Activated CD4-positive, alpha-beta memory T cell treated with anti-CD3 and anti-CD28 coated beads for 36 hours (primary cell): ENCODE results near the gene MALRD1. TPM values are rescaled to one million over a fixed set of nuclear protein-coding genes. Genes with fewer than 3 reads are reported as not detected.

Source experiments
- CTCF ChIA-PET: fragments of 350-600 bp; sonication (Branson Sonifier 250); formaldehyde crosslinking; loops from one replicate; lab custom pipeline; 2021; ENCODE audit warnings: antibody characterized with exemption, inconsistent platforms; lab: Charles Lee
- POLR2A ChIA-PET: fragments of 350-600 bp; sonication (Branson Sonifier 250); formaldehyde crosslinking; loops from one replicate; lab custom pipeline; 2021; ENCODE audit warnings: antibody characterized with exemption; lab: Charles Lee
- DNase-seq: peaks from one replicate; pipeline ENCODE4 v3.0.0-alpha.2; 2020
- H3K27ac Mint-ChIP-seq: one replicate; pipeline ENCODE4 v1.8.0; 2021; ENCODE audit warnings: mixed read lengths
- H3K27me3 Mint-ChIP-seq: one replicate; pipeline ENCODE4 v1.8.0; 2021; ENCODE audit warnings: mixed read lengths
- H3K36me3 Mint-ChIP-seq: one replicate; pipeline ENCODE4 v1.8.0; 2021; ENCODE audit warnings: mixed read lengths
- H3K4me1 Mint-ChIP-seq: one replicate; pipeline ENCODE4 v1.8.0; 2021; ENCODE audit warnings: low read depth, mixed read lengths
- H3K4me3 Mint-ChIP-seq: one replicate; pipeline ENCODE4 v1.8.0; 2021; ENCODE audit warnings: mild to moderate bottlenecking, mixed read lengths
- H3K9me3 Mint-ChIP-seq: one replicate; pipeline ENCODE4 v1.8.0; 2021; ENCODE audit warnings: mixed read lengths
- intact Hi-C: fragments of 100-400 bp; cut with micrococcal nuclease; formaldehyde crosslinking; loops from one replicate; pipeline ENCODE4 v1.15.1; 2023
- total RNA-seq, 2 experiments: library from RNA; stranded (reverse); gene quantifications; one replicate each; pipeline ENCODE4 v1.2.3, GENCODE V29; 2021

MALRD1 gene
- total RNA-seq, 2 experiments from 2014 or later, result not detected

DNA sequence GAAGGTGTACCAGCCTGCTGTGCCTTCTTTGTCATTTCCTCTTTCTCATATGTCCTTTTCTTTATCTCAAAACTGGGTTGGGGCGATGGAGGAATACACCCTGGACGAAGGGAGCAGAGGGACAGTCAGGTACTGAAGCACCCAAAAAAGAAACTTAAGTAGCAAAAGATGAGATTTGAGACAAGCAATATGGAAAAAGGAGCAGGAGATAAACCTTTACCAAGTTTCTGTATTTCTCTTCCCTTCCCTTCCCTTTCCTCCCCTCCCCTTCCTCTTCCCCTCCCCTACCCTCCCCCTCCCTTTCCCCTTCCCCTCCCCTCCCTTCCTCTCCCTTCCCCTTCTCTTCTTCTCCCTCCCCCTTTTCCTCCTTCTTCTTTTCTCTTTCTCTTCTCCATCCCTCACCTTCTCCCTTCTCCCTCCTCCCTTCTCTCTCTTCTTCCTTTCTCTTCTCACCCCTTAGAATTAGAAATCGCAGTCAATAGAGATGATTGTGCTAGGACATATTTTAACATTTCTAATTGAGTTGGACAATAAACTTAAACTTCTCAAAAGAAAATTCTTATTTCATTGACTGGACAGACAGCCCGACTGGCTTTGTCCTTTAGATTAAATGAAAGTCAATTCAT is 652.9 kb downstream of the MALRD1 start:
- Mint-ChIP-seq H3K36me3 (no peaks in the 10 kb centered on the region), H3K9me3 (peaks cover 22% of the 10 kb centered on the region), H3K27me3 (no peaks in the 10 kb centered on the region), H3K4me1 (no peaks in the 10 kb centered on the region), H3K4me3 (no peak overlapping the region), H3K27ac (no peak overlapping the region)
- intact Hi-C loops, result no loop called here
- CTCF ChIA-PET, result no interaction called here
- POLR2A ChIA-PET, result interaction anchor here (0.7 kb wide), 1 partner anchor 48 kb away, joined by 3 read pairs; no protein-coding TSS in a partner anchor
- DNase-seq, result no peak

DNA sequence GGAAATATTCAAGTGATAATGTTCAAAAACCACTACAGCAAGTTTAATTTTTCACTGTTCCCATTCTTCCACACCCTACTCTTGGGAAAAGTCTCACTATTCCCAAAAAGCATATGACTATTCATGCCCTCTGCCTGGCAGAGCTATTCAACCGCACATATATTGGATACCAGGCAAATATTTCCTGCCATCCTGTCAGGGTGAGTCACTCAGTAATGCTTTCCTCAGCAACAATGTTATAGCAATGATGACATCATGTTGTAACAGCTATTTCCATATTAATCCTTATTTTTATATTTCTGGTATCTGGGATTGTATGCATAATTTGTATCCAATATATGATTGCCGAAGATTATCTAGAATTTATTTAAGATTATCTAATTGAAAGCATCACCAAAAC is 653.6 kb downstream of the MALRD1 start:
- Mint-ChIP-seq H3K27me3 (no peaks in the 10 kb centered on the region), H3K4me1 (no peaks in the 10 kb centered on the region), H3K9me3 (peaks cover 23% of the 10 kb centered on the region), H3K36me3 (no peaks in the 10 kb centered on the region), H3K27ac (no peak overlapping the region), H3K4me3 (no peak overlapping the region)
- ChIA-PET CTCF (no interaction called here), POLR2A (interaction anchor here (0.7 kb wide), 1 partner anchor 47 kb away, joined by 3 read pairs; no protein-coding TSS in a partner anchor)
- no peak for DNase-seq
- intact Hi-C loops, result no loop called here

DNA sequence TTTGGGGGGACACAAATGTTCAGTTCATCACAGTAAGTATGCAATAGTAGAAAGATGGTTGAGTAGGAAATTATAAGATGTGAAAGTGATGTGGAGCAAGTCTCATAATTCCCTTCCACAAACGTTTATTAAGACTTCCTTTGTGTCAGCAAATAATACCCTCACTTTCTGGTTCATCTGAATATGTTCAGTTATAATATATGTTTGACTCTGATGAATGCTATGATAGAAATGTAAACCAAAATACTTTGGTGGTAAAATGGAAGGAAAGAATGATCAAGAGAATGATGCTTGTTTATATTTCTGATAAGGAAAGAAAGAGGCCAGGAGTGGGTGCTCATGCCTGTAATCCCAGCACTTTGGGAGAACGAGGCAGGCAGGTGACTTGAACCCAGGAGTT is 655.9 kb downstream of the MALRD1 start:
- H3K9me3 Mint-ChIP-seq, result peaks cover 20% of the 10 kb centered on the region
- H3K27ac Mint-ChIP-seq, result no peak overlapping the region
- POLR2A ChIA-PET, result no interaction called here
- no peak overlapping the region for H3K4me3 Mint-ChIP-seq
- no peak for DNase-seq
- H3K36me3 Mint-ChIP-seq, result no peaks in the 10 kb centered on the region
- H3K27me3 Mint-ChIP-seq, result no peaks in the 10 kb centered on the region
- no peaks in the 10 kb centered on the region for H3K4me1 Mint-ChIP-seq
- intact Hi-C loops, result no loop called here
- CTCF ChIA-PET, result no interaction called here

DNA sequence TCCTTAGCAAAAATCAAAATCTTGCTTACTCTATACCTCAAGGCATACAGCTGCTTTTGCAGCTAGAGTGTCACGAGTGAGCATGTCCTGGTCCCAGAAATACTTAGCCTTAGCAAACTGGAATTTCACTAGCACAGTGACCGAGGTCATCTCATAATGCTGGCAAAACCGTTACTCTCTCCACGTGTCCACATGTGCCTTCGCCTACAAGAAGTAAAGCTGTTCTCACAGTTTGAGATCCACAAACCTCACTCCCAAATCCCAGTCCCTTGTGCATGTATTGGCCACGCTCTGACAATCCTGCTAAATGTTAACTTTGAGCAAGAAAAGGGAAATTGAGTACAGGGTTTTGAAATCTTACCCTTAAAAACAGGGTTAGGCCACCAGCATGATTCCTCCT is 656.6 kb downstream of the MALRD1 start:
- H3K4me1 Mint-ChIP-seq, result no peaks in the 10 kb centered on the region
- H3K4me3 Mint-ChIP-seq, result no peak overlapping the region
- ChIA-PET CTCF (no interaction called here), POLR2A (no interaction called here)
- H3K27ac Mint-ChIP-seq, result no peak overlapping the region
- H3K9me3 Mint-ChIP-seq, result peaks cover 17% of the 10 kb centered on the region
- intact Hi-C loops, result no loop called here
- no peak for DNase-seq
- H3K27me3 Mint-ChIP-seq, result no peaks in the 10 kb centered on the region
- H3K36me3 Mint-ChIP-seq, result no peaks in the 10 kb centered on the region

DNA sequence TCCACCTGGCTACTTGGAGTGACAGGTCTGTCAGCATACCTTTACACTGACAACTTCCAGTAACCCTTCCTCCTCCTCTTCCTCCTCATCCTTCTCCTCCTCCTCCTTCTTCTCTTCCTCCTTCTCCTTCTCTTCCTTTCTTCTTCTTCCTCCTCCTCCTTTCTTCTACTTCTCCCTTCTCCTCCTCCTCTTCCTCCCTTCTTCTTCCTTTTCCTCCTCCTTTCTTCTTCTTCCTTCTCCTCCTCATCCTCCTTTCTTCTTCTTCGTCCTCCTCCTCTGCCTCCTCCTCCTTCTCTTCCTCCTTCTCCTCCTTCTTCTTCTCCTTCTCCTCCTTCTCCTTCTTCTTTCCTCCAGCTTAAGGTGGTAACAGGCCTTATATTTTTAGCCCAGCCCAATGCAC is 658.3 kb downstream of the MALRD1 start:
- intact Hi-C loops, result no loop called here
- Mint-ChIP-seq H3K27ac (no peak overlapping the region), H3K36me3 (no peaks in the 10 kb centered on the region), H3K4me1 (no peaks in the 10 kb centered on the region), H3K4me3 (no peak overlapping the region), H3K9me3 (peaks cover 28% of the 10 kb centered on the region), H3K27me3 (no peaks in the 10 kb centered on the region)
- DNase-seq, result no peak
- ChIA-PET CTCF (no interaction called here), POLR2A (no interaction called here)

DNA sequence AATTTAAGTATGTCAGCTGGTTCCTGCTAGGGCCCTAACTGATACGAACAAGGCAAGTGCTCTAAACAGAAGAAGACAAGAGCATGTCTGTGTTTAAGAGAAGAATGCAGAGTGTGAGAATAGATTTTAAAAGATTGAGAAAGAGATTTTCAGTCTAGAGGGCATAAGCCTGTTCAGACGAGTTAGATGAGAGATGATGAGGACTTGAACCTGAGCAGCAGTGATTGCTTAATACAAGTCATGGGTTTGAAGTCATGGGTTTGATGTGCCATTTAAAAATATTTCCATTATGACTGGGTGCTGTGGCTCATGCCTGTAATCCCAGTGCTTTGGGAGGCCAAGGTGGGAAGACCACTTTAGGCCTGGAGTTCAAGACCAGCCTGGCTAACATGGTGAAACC is 658.8 kb downstream of the MALRD1 start:
- Mint-ChIP-seq H3K4me1 (no peaks in the 10 kb centered on the region), H3K9me3 (peaks cover 29% of the 10 kb centered on the region), H3K27me3 (no peaks in the 10 kb centered on the region), H3K27ac (no peak overlapping the region), H3K4me3 (no peak overlapping the region), H3K36me3 (no peaks in the 10 kb centered on the region)
- intact Hi-C loops, result no loop called here
- POLR2A ChIA-PET, result interaction anchor here (0.6 kb wide), 1 partner anchor 20 kb away, joined by 5 read pairs; no protein-coding TSS in a partner anchor
- no peak for DNase-seq
- CTCF ChIA-PET, result no interaction called here

DNA sequence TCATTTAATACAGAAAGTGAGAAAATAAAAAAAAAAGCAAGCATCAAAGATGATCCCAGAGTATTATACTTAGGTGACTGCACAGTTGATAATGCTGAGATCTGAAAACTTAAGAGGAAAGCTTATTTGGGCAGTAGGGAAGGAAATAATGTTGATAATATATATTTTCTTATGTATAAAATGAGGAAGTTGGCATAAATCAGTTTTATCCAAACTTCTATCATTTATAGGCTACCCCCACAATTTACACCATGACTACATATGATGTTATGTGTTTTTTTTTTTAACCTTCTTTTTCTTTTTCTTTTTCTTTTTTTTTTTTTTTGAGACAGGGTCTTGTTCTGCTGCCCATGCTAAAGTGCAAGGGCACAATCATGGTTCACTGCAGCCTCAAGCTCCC is 659.4 kb downstream of the MALRD1 start:
- intact Hi-C loops, result no loop called here
- H3K27me3 Mint-ChIP-seq, result no peaks in the 10 kb centered on the region
- no peak overlapping the region for H3K27ac Mint-ChIP-seq
- ChIA-PET CTCF (no interaction called here), POLR2A (interaction anchor here (0.6 kb wide), 1 partner anchor 20 kb away, joined by 5 read pairs; no protein-coding TSS in a partner anchor)
- H3K4me1 Mint-ChIP-seq, result no peaks in the 10 kb centered on the region
- H3K9me3 Mint-ChIP-seq, result peaks cover 33% of the 10 kb centered on the region
- no peak for DNase-seq
- H3K36me3 Mint-ChIP-seq, result no peaks in the 10 kb centered on the region
- no peak overlapping the region for H3K4me3 Mint-ChIP-seq

DNA sequence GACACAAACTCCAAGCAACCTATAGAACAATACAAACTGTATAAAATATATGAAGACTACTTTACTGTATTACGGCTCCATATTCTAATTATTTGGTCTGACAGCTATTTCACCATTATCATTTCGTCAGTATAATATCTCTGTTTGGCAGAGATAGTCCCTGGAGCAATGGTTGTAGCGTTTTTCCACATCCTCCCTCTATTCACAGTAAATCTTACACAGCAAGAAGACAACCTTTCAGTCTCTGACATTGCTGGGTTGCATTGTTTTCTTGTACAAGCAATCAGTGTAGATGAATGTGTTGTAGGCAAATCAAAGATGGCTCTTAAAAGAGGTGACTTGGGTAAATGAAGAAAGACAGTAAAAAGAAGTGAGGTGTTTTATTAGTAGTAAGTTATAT is 662.0 kb downstream of the MALRD1 start:
- DNase-seq, result no peak
- H3K4me1 Mint-ChIP-seq, result no peaks in the 10 kb centered on the region
- CTCF ChIA-PET, result no interaction called here
- peaks cover 37% of the 10 kb centered on the region for H3K9me3 Mint-ChIP-seq
- H3K4me3 Mint-ChIP-seq, result no peak overlapping the region
- intact Hi-C loops, result no loop called here
- no peaks in the 10 kb centered on the region for H3K27me3 Mint-ChIP-seq
- H3K36me3 Mint-ChIP-seq, result no peaks in the 10 kb centered on the region
- H3K27ac Mint-ChIP-seq, result no peak overlapping the region
- POLR2A ChIA-PET, result no interaction called here

DNA sequence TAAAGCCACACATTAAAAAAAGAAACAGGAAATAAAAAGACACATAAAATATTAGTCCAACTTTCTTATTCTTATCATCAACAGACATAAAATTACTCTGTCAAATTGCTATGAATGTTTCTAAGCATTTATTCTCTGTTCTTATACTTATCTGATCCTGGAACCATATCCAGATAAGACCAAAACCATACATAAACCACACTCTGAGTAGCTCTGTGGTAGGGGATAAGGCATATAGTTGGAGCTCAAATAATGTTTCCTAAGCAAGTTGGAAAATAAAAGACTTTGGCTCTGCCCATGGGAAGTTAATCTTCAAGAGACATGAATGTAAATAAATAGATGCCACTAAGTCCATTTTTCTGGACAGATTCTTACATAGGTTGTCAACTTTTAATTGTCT is 664.6 kb downstream of the MALRD1 start:
- Mint-ChIP-seq H3K27ac (no peak overlapping the region), H3K27me3 (no peaks in the 10 kb centered on the region), H3K4me1 (no peaks in the 10 kb centered on the region), H3K4me3 (no peak overlapping the region), H3K36me3 (no peaks in the 10 kb centered on the region), H3K9me3 (peaks cover 31% of the 10 kb centered on the region)
- no peak for DNase-seq
- ChIA-PET CTCF (no interaction called here), POLR2A (no interaction called here)
- intact Hi-C loops, result no loop called here

DNA sequence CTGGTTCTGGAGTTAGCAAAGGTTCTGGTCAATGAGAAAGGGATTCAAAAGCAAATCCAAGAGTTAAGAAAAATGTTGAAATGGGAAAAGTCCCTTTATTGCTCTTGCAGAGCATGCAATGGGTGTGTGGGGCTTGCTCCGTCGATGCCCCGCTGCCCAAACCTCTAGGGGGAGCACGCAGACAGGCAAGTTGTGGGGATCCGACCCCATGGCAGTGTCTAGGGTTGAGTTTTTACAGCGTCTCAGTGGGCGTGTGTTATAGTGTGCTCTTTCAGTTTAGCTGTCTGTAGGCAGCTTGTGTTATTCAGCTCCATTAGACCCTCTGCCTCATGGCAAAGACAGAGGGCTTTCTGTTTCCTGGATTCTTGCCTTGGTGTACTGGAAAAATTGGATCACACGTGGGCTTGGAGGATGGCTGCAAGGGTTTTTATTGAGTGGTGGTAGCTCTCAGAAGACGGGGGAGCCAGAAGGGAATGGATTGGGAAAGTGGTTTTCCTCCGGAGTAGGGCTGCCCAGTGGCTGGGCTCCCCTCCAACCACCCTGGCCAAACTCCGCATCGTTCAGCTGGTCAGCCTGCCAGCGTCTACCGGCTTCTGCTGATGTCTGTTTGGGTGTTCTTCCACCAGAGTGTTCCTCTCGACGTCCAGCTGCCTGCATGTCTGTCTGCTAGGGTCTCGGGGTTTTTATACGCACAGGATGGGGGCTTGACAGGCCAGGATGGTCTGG is 665.4 kb downstream of the MALRD1 start:
- no peak overlapping the region for H3K27ac Mint-ChIP-seq
- peaks cover 31% of the 10 kb centered on the region for H3K9me3 Mint-ChIP-seq
- H3K4me1 Mint-ChIP-seq, result no peaks in the 10 kb centered on the region
- intact Hi-C loops, result no loop called here
- H3K27me3 Mint-ChIP-seq, result no peaks in the 10 kb centered on the region
- DNase-seq, result no peak
- ChIA-PET POLR2A (no interaction called here), CTCF (no interaction called here)
- H3K36me3 Mint-ChIP-seq, result no peaks in the 10 kb centered on the region
- no peak overlapping the region for H3K4me3 Mint-ChIP-seq

DNA sequence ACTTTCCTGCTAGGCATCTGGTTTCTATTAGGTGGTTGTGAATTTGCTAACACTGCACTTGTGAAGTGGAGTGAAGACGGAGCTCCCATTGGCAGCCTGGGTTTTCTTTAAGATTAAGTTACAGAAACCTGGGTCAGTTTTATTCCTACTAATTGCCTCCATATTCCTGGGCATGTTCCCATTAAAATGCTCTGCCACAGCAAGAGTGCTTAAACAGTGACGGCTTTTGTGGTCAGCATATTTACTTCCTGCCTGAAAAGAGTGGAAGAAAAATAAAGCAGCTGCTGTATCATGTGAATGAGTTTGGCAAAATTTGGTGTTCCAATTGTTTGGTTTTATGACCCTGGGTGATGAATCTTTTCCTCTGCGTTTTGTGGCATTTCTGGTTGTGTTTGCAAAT is 670.7 kb downstream of the MALRD1 start:
- CTCF ChIA-PET, result no interaction called here
- no peaks in the 10 kb centered on the region for H3K27me3 Mint-ChIP-seq
- no peak overlapping the region for H3K4me3 Mint-ChIP-seq
- no peak for DNase-seq
- POLR2A ChIA-PET, result no interaction called here
- H3K36me3 Mint-ChIP-seq, result no peaks in the 10 kb centered on the region
- H3K4me1 Mint-ChIP-seq, result no peaks in the 10 kb centered on the region
- H3K27ac Mint-ChIP-seq, result no peak overlapping the region
- H3K9me3 Mint-ChIP-seq, result peaks cover 2% of the 10 kb centered on the region
- intact Hi-C loops, result no loop called here

DNA sequence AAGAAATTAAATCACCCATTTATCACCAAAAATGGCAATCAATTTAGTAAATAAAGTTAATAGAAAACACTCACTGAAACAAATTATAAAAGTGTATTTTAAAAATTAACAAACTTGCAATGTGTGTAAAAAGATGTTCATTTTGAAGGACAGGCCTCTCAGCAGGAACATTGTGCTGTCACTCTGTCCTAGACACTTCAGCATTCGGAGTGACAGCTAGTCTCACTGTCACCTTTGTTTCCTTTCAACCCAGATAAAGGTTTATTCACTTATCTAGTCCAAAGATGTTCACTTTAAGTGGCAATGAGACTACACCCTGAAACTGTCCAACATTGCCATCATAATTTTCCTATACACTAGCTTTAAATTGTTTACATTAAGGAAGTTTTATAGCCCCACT is 675.7 kb downstream of the MALRD1 start:
- Mint-ChIP-seq H3K27me3 (no peaks in the 10 kb centered on the region), H3K9me3 (peaks cover 4% of the 10 kb centered on the region), H3K27ac (no peak overlapping the region), H3K4me1 (no peaks in the 10 kb centered on the region), H3K36me3 (no peaks in the 10 kb centered on the region), H3K4me3 (no peak overlapping the region)
- ChIA-PET POLR2A (no interaction called here), CTCF (no interaction called here)
- intact Hi-C loops, result no loop called here
- no peak for DNase-seq

DNA sequence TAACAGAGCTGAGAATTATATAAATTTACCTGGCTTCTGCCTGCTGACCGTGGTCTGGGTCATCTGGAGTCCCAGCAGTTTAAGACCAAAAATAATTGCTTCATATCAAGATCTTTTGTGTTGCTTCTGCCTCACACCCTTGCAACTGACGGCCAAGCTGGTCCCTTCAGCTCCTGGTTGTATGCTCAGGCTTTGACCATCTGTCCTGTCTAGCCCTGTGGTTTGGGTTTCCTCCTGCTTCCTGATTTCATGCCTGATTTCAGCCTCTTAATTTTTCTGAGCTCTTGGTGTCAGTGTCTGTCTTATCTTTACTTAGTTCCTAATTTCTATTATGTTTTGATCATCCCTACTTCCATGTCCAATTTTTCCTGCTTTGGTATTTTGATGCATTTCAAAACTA is 679.8 kb downstream of the MALRD1 start:
- H3K4me1 Mint-ChIP-seq, result no peaks in the 10 kb centered on the region
- no peaks in the 10 kb centered on the region for H3K27me3 Mint-ChIP-seq
- peaks cover 6% of the 10 kb centered on the region for H3K9me3 Mint-ChIP-seq
- ChIA-PET CTCF (no interaction called here), POLR2A (no interaction called here)
- DNase-seq, result no peak
- H3K27ac Mint-ChIP-seq, result no peak overlapping the region
- no peak overlapping the region for H3K4me3 Mint-ChIP-seq
- intact Hi-C loops, result no loop called here
- H3K36me3 Mint-ChIP-seq, result no peaks in the 10 kb centered on the region
